H1 (cell line): ENCODE results near the gene SMIM13.

Source experiments
- ATF2 ChIP-seq: IDR thresholded peaks from 2 replicates; pipeline ENCODE4 v1.6.1; 2012; ENCODE audit warnings: low read length, inconsistent platforms
- CBX5 ChIP-seq: fragments of 300-800, 300-1000 bp; sonication (generic); IDR thresholded peaks from 2 replicates; pipeline ENCODE4 v1.7.1; 2016; ENCODE audit warnings: antibody characterized with exemption, low read length, low read depth
- CREB1 ChIP-seq: IDR thresholded peaks from 2 replicates; pipeline ENCODE4 v1.6.1; 2012; ENCODE audit warnings: inconsistent platforms
- CTCF ChIP-seq, 3 experiments: IDR thresholded peaks; 1 replicate in 2 of 3; 2 replicates in 1 of 3; pipeline versions ENCODE4 v1.5.1 to v1.6.1; 2011; ENCODE audit warnings: low read length in 3 of 3, mild to moderate bottlenecking in 3 of 3, inconsistent platforms in 2 of 3, low read depth in 1 of 3, moderate library complexity in 1 of 3; ENCODE audit not compliant: insufficient read depth in 1 of 3; ENCODE audit errors: control extremely low read depth in 1 of 3
- EP300 ChIP-seq, 2 experiments: IDR thresholded peaks; 1 replicate in 1 of 2; 2 replicates in 1 of 2; pipeline ENCODE4 v1.6.1; 2011 to 2012; ENCODE audit warnings: low read depth in 2 of 2, low read length in 2 of 2, mild to moderate bottlenecking in 2 of 2, borderline replicate concordance in 1 of 2, inconsistent platforms in 1 of 2, moderate library complexity in 1 of 2
- JUND ChIP-seq: IDR thresholded peaks from 2 replicates; pipeline ENCODE4 v1.6.1; 2011; ENCODE audit warnings: mild to moderate bottlenecking, improper control_type of control experiment, low read length
- MAX ChIP-seq: IDR thresholded peaks from 2 replicates; pipeline ENCODE4 v1.6.1; 2012; ENCODE audit warnings: inconsistent platforms
- POLR2A ChIP-seq, 2 experiments: IDR thresholded peaks; 1 replicate in 1 of 2; 2 replicates in 1 of 2; pipeline ENCODE4 v1.6.1; 2011; ENCODE audit warnings: low read depth in 2 of 2, low read length in 2 of 2, mild to moderate bottlenecking in 2 of 2; ENCODE audit errors: control extremely low read depth in 1 of 2
- RBBP5 ChIP-seq: IDR thresholded peaks from 2 replicates; pipeline ENCODE4 v1.7.1; 2012; ENCODE audit warnings: low read depth, mild to moderate bottlenecking, inconsistent platforms, low read length, moderate library complexity, borderline replicate concordance
- SP1 ChIP-seq: IDR thresholded peaks from 2 replicates; pipeline ENCODE4 v1.6.1; 2011; ENCODE audit warnings: low read depth, low read length
- TAF1 ChIP-seq: IDR thresholded peaks from 2 replicates; pipeline ENCODE4 v1.6.1; 2011; ENCODE audit warnings: mild to moderate bottlenecking, low read depth, low read length
- TBP ChIP-seq: IDR thresholded peaks from 2 replicates; pipeline ENCODE4 v1.6.1; 2011; ENCODE audit warnings: low read depth, low read length, improper control_type of control experiment
- USF2 ChIP-seq: IDR thresholded peaks from 2 replicates; pipeline ENCODE4 v1.6.1; 2011; ENCODE audit warnings: low read length, improper control_type of control experiment
- YY1 ChIP-seq: IDR thresholded peaks from 2 replicates; pipeline ENCODE4 v1.6.1; 2011; ENCODE audit warnings: low read depth, mild to moderate bottlenecking, low read length

GRCh38 chr6:11179419-11180202 is 86.0 kb downstream of the SMIM13 start:
- TF ChIP-seq TBP (no peak), CTCF (IDR thresholded peaks at IDR 0.05; ENCODE audit: control extremely low read depth in 1 of 3, insufficient read depth in 1 of 3, low read depth in 1 of 3, low read length in 3 of 3) (no peak), POLR2A (IDR thresholded peaks at IDR 0.05; ENCODE audit: control extremely low read depth in 1 of 2, low read depth in 2 of 2, low read length in 2 of 2) (no peak), TAF1 (no peak), SP1 (no peak), CBX5 (no peak), JUND (no peak), MAX (no peak), RBBP5 (no peak), USF2 (no peak), ATF2 (no peak), YY1 (no peak), CREB1 (no peak), EP300 (IDR thresholded peaks at IDR 0.05; ENCODE audit: borderline replicate concordance in 1 of 2, low read depth in 2 of 2, low read length in 2 of 2) (no peak)
